Inflammatory macrophage treated with lipopolysaccharide for 1 hour (primary cell): ENCODE results near the gene CAPN12.
A peak's percentile ranks its signal among the peaks of the same experiment; 100 is the strongest.

Experiments used
- DNase-seq, 2 donors: peaks; one replicate each; pipeline ENCODE4 v3.0.0-alpha.2; 2020 to 2022

The CAPN12 gene

DNA sequence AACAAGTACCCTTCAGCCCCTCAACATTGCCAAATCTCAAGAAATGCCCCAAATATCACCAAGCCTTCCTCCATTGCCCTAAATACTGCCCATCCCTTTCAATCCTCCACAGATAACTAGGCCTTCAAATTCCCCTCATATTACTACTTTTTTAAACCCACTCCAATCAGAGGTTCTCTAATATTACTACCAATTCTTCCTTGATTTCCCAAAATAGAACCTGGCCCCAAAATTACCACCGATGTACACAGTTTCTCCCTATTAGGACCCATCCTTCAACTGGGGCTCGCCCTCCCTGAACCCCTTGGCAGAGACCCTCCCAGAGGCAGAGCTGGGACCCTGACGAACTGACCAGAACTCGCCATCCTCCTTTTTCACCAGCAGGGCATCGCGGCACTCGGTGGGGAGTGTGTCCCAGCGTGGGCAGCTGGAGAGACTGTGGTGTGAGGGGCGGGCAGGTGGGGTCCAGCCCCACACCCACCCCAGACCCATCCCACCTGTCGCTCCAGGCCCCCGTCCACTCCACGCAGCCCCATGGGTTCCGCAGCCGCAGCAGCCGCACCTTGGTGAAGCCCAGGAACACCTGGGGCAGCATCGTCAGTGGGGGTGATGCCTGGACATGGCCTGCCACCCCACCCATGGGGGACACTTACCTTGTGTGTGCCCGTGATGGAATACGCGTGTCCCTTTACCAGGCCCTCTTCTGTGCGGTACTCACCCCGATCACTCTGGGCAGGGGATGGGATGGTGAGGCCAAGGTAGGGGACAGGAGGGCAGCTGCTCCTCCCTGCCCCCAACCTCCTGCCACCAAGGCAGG is 6.1 kb downstream of the CAPN12 start:
- no peak for DNase-seq

DNA sequence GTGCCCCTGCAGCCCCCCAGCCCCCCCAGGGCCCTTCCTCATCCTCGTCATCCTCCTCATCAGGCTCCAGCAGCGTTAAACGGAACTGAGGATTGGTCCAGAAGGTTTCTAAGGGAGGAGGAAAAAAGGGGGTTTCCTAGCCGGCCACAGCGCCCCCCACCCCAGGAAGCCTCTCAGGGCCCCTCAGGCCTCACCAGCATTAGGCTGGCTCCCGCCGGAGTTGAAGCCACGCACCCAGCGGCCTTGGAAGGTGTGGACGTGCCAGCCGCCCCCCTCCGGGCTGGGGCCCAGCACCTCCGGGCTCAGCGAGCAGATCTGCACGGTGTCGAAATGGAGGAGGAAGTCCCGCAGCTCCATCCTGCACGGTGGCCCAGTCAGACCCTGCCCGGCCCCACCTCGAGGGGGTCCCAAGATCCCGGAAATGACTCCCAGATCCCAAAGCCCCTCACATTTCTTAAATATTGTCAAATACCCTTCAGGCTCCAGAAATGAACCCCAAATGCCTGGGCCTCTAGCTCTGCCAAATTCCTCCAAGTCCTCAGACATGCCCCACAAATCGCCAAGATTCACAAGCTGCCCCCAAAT is 6.9 kb downstream of the CAPN12 start:
- DNase-seq, result no peak

DNA sequence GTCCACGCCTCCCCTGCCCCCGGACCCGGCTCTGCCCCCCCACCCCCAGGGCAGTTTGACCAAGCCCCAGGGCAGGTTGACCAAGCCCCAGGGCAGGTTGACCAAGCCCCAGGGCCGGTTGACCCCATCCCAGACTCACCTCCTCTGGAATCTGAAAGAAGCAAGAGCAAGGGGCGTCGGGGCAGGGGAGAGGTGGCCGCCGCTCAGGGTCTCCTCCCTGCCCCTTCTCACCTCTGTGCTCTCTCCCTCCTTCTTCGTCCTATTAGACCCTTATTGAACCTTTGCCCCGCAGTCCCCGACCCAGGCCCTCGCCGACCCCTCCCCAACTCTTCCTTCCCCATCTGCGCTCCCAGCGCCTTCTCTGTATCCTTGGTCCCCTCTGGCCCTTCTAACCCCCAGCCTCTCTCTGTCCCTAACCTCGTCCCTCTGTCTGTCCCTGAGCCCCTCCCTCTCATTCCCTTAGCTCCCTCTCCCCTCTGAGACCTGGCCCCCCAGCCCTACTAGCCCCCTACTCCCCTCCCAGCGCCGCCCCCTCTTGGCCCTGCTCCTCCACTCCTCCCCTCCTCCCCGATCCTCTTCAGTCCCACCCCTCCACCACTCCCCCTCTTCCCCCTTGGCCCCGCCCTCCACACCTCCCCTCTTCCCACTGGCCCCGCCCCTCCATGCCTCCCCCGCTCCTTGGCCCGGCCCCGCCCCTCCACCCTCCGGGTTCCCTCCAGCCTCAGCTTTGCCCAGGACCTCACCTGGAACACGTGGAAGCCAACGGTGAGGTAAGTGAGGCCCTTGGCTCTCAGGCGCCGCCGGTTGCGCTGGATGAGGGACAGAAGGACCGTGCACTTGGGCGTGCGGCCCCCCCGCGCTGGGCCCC is 7.6 kb downstream of the CAPN12 start:
- DNase-seq, result peak in 1 of 2 donors; percentile 18

DNA sequence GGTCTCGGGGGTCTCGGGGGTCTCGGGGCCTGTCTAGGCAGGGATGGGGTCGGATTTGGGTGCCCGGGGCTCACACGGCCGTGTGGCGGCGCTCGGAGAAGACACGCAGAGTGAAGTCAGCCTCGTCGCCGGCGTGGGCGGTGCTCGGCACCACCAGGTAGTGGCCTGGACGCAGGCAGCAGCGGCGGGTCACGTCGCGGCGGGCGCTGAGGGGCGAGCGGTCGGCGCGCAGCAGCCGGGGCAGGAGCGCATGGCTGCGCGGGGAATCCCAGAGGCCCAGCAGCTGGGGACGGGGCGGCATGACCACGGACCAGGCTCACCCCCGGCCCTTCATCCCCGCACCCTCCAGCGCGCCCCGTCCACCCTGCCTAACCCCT is 8.2 kb downstream of the CAPN12 start:
- peak in 1 of 2 donors; percentile 20 for DNase-seq

DNA sequence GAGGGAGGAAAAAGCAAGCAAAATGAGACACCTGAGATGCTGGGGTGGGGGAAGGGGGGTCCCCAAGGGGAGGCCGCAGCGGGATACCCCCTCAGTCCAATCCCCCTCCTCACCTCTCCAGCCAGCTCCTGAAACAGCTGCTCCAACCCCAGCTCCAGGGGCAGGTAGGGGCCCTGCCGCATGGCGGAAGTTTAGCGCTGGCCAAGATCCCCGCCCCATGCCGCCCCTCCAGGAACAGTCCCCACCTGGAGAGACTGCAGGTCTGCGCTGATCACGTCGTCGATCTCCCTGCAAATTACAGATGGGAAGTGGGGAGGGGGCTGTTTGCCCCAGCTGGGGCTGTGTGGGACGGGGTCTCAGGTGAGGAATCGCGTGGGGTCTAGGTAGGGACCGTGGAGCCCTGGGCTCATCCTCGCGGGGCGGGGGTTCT is 9.0 kb downstream of the CAPN12 start:
- no peak for DNase-seq

DNA sequence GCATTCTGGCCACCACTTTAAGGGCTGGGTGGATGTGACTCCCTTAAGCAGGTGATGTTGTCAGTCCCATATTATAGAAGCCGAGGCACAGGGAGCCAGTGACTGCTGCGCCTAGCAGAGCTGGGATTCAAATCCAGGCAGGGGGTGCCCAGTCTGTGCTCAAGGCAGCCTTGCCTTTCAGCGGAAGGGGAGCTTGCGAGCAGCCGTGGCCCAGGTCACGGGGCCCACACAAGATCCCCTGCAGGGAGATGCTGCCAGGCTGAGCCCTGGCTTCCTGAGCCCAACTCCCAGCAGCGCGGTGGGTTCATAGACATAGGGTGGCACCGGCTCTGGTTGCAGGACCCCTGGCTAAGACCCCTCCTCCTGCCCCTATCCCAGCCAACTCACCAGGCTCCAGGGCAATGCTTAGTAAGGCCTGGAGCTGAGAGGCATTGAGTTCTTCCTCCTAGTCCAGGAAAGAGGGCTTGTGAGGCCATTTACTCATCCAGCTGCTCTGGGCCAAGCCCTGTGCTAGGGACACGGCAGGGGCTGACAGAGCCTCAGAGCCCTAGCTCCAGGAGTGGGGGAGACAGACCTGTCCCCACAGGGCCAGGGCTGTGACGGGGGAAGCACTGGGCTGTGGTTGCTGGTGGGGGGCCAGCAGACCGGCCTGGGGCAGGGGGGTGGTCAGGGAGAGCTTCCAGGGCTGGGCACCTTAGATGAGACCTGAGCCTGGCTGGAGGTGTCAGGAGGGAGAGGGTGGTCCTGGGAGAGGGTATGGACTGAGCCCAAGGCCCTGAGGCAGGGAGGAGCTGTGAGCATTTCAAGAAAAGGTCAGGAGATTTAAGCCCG is 9.6 kb downstream of the CAPN12 start:
- no peak for DNase-seq

DNA sequence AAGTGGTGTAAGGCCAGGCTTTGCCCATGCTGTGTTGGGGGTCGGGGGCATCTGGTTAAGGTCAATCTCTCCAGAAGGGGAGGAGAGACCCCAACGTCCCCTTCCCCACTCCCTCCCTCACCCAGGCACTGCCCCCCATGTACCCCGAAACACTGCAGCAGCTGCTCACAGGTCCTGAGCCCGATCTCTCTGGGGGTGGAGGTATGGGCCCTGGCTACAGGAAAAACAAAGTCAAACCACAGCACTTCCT is 10.2 kb downstream of the CAPN12 start:
- no peak for DNase-seq

DNA sequence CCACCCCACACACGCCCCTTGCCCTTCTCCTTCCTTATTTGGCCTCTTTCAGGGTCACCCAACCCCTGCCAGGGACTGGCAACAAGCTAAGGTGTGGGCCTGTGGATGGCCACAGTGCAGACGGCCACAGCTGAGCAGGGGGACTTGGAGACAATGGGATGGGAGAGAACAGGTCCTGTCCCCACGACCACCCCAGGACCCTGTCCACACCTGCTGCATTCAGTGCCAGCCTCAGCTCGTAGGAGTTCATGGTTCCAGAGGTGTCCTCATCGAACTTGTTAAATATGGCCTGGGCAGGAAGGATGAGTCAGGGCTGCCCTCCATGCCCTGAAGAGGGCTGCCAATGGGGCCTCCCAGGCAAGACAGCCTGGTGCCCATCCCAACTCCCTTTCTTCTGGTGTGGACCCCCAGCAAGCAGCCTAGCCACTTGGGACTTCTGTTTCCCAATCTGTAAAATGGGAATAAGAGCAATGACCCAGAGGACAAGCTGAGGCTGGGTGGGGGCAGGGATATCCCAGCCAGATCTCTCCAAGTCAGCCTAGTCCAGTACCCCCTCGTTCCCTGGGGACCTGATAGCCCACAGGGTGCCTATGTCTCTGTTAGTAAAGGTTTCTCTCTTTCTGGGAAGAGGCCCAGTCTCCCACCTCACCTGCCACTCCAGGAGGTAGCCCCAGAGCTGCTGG is 10.6 kb downstream of the CAPN12 start:
- DNase-seq, result no peak

DNA sequence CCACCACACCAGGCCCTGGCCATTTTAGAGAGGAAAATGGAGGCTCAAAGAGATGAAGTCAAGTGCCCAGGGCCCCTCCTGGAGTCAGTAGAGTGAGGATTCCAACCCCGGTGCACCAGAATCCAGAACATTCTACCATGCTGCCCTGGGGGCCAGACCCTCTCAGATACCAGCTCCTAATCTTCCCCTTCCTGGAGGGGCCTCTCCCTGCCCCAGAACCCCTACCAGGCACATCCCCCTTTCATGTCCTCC is 11.1 kb downstream of the CAPN12 start:
- DNase-seq, result no peak

DNA sequence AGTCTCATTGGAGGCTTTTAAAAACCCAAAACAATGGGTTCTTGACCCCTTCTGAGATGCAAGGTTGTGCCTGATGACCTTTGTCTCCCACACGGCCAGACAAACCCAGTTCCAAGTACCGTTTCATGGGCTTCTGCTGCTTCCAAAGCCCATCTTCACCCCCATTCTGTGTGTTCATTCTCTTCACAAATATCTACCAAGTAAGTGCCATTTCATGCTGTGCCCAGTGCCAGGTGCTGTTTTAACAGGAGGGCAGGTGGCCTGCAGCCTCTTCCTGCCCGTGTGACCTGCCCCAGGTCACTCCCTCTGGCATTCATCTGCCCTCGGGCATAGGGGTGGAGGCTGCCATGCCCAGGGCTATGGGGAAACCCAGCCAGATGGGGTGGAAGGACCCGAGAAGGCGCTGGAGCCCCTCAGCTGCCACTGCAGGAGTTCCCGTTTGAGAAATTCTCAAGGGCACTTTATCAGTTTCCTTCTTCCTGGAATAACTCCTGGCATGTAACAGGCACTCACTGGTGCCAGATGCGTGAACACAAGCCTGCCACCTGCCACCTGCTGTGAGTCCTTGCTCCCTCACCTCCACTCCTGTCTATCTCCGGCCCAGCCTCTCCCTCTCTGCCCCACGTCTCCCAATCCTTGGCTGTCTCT is 12.5 kb downstream of the CAPN12 start:
- DNase-seq, result no peak

DNA sequence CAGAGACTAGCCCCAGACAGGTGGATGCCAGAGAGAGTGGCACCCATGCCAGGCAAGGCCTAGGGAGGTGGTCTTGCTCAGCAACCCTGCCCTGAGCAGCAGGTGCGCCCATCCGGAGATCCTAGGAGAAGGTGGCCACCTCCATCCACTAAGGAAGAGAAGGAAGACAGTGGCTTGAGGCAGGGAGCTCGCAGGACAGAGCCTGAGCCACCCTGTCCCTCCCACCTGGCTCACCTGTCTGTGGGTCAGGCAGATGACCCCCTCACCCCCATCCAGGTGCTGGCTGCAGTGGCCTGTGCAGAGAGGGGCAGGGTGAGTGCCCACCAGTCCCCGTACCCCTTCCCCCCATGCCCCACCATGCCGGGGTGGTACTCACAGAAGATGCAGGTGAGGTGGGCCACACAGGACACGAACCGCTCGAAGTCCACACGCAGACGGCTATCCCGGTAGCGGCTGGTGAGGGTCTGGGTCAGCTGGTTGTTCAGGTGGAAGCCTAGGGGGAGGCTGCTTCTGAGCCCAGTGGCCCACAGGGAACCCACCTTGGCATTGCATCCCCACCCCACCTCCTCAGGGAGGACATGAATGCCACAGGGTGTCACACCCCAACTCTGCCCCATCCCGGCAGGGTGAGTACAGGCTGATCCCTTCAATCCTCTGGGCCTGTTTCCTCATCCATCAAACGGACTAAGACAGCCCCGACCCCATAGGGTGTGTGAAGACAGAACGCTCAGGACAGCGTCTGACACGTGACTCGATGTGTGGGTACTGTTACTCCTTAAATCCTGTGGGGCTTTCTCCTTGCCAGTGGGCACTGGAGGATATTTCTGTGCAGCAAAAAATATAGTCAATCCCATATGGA is 13.3 kb downstream of the CAPN12 start:
- DNase-seq, result no peak

DNA sequence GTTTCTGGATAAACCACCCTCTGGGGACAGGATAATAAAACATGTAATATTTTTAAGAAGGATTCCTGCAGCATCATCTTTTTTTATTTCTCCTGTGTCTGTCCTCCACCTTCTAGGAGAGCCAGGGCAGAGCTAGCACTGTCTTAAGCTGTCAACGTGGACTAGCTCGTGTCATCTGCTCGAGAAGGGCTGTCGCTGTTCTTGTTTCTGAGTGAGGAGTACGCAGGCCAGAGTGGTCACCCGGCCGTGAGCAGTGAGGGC is 13.9 kb downstream of the CAPN12 start:
- no peak for DNase-seq

DNA sequence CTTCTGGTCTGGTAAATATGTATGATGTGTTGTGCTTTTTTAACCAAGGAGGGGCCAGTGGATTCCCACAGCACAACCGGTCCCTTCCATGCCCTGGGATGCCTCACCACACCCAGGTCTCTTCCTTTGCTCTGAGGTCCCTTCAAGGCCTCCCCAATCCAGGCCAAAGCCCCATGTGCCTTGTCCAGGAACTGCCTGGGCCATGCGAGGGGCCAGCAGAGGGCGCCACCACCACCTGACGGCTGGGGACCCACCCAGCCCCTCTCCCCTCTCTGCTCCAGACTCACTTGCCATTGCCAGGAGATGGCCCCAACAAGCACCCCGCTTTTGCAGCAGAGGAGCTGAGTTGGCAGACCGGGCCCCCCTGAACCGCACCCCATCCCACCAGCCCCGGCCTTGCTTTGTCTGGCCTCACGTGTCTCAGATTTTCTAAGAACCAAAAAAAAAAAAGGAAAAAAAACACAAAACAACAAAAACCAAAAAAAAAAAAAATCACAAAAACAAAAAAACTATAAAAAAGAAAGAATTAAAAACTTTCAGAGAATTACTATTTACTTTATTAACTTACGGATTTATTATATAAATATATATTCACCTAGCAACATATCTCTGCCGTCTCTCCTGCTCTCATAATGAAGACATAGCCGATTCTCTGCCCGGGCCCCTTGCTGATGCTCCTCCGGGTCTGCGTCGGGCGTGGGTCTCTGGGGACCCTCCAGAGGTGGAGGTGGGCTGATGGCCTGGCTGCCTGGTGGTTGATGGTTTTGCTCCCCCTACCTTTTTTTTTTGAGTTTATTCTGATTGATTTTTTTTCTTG is 14.4 kb downstream of the CAPN12 start:
- DNase-seq, result peak; percentile 27 to 73

DNA sequence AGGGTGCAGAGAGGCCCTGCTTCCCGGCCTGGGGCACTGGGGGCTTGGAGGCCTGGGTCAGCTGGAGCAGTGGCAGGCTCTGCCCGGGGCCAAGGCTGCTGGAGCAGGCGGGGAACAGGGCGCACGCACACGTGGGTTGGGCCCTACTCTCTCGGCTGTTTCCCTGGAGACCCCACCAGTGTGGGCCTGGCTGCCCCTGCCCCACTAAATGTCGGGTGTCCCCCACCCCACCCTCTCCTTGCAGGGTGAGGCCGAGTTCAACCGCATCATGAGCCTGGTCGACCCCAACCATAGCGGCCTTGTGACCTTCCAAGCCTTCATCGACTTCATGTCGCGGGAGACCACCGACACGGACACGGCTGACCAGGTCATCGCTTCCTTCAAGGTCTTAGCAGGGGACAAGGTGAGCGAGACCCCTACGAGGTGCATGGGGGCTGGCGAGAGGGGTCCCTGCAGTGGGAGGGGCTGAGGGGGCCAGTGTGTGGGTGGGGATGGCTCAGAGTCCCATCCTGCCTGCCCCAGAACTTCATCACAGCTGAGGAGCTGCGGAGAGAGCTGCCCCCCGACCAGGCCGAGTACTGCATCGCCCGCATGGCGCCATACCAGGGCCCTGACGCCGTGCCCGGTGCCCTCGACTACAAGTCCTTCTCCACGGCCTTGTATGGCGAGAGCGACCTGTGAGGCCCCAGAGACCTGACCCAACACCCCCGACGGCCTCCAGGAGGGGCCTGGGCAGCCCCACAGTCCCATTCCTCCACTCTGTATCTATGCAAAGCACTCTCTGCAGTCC is 15.3 kb downstream of the CAPN12 start:
- DNase-seq, result no peak

DNA sequence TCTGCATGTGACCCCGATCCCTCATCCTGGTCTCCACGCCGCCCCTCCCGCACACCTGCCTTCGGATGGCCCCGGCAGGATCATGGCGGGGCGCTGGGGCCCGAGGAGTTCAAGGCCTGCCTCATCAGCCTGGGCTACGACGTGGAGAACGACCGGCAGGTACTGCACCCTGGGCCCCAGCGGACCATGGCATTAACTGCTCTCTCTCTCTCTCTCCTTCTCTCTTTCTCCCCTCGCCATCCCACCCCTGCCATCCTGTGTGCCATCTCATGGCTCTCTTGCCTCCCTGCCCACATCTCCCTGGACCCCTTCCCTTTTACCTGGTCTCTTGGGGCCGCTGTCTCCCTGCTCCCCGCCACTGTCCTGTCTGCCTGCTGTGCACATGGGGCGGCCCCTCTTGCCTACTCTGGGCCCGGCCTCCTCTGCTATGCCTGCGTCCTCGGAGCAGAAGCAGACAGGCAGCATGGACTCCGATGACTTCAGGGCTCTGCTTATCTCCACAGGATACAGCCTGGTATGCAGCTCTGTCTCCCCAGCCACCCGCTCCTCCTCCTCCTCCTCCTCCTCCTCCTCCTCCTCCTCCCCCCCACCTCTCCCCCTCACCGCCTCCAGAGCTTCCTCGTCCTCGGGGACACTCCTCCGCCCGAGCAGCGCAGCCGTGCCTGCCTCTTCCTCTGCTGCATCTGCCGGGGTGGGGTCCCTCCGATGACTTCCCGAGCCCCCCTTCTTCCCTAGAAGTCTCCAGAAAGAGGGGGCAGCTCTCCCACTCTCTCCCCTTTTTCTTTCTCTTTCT is 16.2 kb downstream of the CAPN12 start:
- no peak for DNase-seq

DNA sequence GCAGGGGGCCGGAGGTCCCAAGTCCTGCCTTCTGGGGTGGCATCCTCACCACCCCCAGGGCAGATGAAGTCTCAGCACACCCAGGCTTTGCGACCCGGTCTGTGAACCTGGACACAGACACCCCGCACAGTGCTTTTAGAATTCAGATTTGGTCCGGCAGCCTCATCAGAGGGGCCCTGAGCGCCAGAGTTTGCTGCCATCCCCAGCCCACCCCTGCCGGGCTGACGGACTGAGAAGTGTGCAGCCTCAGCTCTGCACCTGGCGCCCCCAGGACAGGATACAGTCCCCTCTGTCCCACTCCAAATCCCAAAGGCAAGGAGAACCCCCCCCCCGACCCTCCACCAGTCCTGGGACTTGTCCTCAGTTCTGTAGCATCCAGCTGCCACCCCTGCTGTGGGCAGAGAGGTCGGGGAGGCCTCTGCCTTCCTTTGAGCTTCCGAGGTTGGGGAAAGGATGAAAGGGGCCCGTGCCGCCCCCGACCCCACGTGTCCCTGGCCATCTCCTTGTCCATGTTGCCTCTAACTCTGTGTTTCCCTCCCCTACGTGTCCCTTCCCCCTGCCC is 16.9 kb downstream of the CAPN12 start:
- DNase-seq, result no peak

DNA sequence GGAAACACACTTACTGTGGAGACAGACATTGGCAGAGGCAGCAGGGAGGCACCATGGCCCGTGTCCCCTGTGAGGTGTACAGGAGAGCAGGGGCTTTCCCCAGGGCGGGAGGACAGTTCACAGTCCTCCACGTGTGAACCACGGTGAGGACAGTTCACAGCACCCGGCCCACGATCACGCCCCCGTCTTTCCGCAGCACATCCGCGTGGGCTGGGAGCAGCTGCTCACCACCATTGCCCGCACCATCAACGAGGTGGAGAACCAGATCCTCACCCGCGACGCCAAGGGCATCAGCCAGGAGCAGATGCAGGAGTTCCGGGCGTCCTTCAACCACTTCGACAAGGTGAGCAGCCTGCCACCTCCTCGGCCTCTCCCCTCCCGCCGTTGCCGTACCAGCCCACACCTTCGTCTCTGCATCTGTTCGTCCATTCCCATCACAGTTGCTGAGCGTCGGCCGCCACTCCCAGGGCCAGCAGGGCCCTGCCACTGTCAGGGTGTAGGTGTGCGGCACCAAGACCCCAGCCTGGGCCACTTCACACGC is 17.4 kb downstream of the CAPN12 start:
- DNase-seq, result no peak

DNA sequence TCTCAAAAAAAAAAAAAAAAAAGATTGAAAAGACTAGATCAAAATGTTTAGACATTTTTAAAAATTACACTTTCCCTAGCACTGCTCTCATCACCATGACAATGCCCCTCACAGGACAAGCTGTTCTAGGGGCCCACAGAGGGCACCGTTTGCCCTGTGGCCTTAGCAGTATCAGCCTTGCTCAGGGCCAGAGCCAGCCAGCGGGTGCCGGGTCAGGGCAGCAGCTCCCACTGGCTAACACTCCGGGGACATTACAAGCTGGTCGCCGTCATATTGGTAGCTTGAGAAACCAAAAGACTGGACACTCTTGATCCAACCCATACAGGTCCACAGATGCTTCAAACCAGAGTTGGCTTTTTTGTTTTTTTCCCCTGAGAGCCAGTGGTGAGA is 18.0 kb downstream of the CAPN12 start:
- no peak for DNase-seq
